ENCODE data around the gene PSD4.

DNA sequence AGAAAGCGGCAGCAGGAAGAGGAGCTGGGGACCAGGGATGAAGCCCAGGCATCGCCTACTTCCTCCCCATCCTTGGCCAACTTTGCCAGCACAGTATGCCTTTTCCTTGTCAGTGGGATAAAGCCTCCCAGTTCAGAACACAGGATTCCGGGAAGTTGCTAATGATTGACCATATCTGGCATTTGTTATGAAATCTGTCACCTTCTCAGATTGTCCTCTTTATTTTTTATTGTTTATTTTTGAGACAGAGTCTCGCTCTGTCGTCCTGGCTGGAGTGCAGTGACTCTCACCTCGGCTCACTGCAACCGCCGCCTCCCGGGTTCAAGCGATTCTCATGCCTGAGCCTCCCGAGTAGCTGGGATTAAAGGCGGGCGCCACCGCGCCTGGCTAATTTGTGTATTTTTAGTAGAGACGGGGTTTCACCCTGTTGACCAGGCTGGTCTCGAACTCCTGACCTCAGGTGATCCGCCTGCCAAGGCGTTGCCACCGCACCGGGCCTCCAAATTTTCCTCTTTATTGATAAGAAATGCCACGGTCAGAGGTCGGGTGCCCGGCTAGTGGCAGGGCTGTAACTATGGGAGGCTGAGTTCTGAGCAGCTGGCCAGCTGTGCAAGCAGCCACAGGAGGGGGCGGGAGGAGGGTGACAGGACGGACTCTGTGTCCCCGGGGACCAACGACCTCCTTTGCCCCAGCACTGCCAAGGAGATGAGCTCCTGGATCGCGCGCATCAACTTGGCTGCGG is 24.4 kb downstream of the PSD4 start:
- TF ChIP-seq, protein P1, sequence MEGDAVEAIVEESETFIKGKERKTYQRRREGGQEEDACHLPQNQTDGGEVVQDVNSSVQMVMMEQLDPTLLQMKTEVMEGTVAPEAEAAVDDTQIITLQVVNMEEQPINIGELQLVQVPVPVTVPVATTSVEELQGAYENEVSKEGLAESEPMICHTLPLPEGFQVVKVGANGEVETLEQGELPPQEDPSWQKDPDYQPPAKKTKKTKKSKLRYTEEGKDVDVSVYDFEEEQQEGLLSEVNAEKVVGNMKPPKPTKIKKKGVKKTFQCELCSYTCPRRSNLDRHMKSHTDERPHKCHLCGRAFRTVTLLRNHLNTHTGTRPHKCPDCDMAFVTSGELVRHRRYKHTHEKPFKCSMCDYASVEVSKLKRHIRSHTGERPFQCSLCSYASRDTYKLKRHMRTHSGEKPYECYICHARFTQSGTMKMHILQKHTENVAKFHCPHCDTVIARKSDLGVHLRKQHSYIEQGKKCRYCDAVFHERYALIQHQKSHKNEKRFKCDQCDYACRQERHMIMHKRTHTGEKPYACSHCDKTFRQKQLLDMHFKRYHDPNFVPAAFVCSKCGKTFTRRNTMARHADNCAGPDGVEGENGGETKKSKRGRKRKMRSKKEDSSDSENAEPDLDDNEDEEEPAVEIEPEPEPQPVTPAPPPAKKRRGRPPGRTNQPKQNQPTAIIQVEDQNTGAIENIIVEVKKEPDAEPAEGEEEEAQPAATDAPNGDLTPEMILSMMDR (IDR thresholded peaks at IDR 0.05): no peak
- no peak for TF ChIP-seq POLR2A (IDR thresholded peaks at IDR 0.05)

Data from adrenal gland (tissue), 5 donors.